ENCODE measurements around the gene CLSTN1.
"Not testable (repeated sequence)": the region's sequence is repeated elsewhere in the genome, so short reads cannot be mapped to it uniquely, and the experiment has no call there.

CLSTN1 gene

DNA sequence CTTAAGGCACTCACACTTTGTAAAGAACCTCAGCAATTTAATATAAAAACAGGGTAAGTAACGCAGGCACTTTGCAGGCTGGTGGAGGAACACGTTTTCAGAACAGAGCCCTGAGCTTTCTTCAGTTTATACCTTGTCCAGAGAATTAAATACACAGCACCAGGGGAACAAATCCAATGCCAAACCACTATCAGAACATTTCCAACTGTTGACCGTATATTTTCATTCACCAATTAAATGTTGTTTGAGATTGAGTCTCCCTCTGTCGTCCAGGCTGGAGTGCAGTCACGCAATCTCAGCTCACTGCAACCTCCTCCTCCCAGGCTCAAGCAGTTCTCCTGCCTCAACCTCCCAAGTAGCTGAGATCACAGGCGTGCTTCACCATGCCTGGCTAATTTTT, 29.7 kb downstream of the CLSTN1 start:
- no peak for DNase-seq

DNA sequence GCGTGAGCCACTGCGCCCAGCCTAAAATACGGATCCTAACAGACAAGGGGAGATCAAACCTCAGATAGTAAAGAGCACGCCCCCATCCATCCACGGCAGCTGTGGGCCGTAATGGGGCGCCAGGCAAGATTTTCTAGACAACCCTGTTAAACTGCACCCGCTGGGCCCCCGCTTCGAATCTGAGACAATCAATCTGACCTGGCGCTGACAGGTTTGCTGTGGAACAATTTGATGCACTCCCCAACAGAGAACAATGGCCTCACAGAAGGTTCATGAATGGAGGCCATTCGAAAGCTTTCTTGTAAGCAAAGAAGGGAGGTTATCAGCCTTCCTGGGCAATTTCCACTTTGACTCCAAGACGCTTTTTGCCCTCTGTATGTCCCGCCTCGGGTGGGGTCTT, 30.5 kb downstream of the CLSTN1 start:
- DNase-seq: no peak

DNA sequence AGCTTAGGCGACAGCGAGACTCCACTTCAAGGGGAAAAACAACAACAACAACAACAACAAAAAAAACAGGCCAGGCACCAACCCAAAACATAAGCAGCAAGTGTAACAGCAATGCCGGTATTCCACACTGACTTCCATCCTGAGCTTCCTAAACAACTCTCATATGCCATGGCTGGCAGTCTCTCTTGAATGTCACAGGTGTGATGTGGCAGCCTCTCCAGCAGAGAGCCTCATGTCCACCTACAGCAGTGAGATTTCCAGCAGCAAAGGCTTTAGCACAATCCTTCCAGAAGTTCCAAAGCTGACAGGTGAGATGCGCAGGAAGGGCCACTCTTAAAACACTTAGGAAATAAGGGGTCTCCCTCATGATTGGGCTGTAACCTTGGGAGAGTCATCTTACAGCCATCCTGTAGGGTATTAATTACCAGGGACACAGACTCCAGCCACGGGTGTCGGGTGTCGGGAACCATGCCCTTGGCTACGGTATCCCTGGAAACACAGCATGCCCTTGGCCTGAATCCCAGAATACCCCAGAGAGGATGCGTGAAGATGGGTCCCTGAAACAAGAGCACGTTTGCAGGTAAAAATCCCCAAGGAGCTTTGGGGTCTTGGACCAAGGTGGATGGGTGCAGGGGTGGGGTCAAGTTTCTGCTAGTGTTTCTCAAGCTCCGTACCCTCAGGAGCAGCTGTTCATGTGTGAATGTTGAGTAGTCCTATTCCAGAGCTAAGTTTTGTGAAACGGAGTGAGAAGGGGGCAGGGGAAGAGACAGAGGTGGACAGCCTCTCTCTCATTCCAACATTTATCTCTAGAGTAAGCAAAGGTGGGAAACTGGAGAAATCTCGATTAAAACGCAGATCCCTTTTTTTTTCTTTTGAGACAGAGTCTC, 31.4 kb downstream of the CLSTN1 start:
- no peak for DNase-seq

DNA sequence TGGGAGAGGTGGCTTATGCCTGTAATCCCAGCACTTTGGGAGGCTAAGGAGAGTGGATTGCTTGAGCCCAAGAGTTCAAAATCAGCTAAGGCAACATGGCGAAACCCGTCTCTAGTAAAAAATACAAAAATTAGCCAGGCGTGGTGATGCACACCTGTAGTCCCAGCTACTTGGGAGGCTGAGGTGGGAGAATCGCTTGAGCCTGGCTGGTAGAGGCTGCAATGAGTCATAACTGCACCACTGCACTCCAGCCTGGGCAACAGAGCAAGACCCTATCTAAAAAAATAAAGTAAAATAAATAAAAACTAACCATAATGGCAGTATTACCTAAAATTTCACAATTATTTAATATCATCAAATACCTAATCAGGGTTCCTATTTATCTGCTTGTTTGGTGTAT, 34.1 kb downstream of the CLSTN1 start:
- DNase-seq: not testable (repeated sequence)

DNA sequence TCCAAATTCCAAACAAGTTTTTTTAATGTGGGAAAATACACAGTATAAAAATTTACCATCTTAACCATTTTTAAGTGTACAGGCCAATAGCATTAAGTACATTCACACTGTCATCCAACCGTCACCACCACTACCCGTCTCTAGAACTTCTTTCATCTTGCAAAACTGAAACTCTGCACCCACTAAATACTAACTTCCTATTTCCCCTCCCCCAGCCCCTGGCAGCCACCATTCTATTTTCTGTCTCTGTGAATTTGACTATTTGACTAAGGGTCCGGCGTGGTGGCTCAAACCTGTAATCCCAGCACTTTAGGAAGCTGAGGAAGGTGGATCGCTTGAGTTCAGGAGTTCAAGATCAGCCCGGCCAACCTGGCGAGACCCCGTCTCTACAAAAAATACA, 36.1 kb downstream of the CLSTN1 start:
- DNase-seq: peak; percentile 47

DNA sequence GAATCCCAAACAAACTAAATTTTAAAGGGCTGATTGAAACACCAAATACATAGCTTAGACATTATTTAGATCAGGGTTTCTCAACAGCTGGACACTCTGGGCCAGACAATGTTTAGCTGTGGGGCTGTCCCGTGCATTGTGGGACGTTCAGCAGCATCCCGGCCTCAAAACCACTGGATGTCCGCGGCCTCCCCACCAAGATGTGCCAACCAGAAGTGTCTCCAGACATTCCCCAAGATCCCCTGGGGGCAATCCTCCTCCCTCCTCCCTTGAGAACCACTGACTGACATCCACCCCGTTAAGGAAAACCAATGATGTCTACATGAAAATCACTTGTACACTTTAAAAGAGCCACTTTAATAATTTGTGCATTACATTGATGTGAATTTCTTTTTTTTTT, 38.4 kb downstream of the CLSTN1 start:
- no peak for DNase-seq

DNA sequence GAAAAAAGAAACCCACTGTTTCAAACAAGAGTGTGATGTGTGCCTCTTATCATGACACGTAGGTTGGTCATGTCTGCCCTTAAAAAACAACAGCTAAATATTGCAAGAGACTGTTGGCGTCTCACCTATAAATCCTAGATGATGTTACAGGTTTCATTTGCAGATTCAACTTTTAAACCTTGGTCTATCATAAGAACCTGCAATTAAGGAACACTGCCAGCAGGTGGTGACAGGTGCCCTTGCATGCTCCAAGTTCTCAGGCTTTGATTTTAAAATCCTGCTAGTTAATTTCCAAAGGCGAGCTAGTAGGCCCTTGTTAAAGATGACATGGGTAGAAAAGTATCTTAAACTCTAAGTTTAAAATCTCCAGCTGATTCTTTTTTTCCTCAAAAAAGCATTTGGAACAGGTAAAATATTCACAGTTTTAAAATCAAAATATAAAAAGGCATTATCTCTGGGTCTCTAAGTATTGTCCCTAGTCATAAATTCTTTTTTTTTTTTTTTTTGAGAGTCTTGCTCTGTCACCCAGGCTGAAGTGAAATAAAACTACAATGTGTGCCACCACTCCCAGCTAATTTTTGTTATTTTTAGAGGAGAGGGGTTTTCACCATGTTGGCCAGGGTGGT, 39.1 kb downstream of the CLSTN1 start:
- peak; percentile 58 for DNase-seq

DNA sequence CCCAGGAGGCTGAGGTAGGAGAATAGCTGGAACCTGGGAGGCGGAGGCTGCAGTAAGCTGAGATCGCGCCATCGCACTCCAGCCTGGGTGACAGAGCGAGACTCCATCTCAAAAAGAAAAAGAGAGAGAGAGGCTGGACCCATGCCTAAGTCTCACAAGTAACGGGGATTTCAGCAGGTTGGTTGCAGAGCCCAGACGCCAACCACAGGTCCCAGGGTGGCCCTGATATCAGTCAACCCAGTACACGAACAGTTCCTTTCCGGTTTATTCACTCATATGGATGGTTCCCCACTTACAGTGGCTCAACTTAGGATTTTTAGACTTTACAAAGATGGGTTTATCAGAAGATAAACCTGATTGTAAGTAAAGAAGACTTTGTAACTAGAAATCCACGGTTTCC, 40.9 kb downstream of the CLSTN1 start:
- no peak for DNase-seq

DNA sequence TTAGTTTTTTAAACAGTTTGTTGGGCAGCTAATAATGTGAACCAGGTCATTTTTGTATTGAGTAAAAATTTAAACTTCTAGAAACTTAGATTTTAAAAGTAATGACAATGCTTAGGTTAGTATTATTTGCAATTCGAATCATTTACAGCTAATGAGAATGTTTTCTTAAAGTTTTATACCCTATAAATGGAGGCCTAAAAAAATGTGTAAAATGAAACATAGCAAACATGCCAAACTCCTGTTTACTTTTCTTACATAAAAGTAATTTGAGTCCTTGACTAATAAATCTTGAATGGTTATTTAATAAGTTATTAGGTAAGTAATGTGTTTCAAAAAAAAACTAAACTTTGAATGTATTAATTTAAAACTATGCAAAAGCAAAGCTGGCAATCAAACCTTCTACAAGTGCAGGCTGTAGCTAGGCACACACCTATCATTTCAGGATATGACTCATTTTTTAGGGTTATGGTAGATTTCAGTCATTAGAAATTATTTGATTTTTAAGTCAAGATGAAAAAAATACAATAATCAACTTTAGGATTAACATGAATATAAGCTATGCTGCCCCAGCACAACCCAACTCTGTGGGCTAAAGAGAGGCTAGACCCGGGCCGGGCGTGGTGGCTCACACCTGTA, 41.5 kb downstream of the CLSTN1 start:
- no peak for DNase-seq

DNA sequence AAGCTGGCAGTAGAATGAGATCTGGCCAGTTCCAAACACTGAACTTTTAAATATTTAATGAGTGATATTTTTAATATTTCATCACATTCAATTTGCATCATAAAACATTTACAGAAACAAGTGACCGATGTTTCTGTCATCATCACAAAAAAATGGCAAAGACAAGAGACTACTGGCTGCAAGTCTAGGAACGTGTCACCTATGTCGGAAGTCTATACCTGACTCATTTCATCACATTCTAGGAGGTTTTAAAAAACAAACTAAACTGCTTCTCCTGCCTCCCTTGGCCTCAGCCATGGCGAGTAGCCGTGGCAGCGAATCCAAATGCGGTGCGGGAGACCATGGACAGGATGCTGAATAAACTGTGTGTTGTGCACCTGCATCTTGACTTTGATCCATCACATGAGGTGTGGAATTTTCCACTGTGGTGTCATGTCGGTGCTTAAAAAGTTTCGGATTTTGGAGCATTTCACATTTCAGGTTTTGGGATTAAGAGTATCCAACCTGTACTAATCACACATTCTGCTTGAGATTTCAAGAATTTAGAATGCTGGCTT, 43.1 kb downstream of the CLSTN1 start:
- no peak for DNase-seq

DNA sequence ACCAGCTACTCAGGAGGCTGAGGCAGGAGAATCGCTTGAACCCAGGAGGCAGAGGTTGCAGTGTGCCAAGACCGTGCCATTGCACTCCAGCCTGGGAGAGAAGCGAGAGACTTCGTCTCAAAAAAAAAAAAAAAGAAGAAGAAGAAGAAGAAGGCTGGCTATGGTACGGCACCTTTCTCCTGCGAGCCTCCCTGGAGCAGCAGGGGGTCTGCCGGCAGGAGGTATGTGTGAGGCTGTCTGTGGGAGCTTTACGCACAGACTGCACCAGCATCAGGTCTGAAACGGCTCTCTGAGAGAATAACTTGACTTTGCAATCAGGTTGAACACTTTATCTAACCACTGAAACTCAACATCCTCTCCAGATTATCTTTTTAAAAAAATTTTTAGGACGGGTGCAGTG, 44.9 kb downstream of the CLSTN1 start:
- DNase-seq: no peak

DNA sequence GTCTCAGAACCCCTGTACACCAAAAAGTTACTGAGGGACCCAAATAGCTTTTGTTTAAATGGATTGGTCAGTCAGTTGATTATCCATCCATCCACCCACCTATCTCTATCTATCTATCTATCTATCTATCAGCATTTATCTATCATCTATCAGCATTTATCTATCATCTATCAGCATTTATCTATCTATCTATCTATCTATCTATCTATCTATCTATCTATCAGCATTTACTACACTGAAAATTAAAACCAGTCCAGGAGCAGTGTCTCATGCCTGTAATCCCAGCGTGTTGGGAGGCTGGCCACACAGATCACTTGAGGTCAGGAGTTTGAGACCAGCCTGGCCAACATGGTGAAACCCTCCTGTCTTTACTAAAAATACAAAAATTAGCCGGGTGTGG, 47.1 kb downstream of the CLSTN1 start:
- no peak for DNase-seq

DNA sequence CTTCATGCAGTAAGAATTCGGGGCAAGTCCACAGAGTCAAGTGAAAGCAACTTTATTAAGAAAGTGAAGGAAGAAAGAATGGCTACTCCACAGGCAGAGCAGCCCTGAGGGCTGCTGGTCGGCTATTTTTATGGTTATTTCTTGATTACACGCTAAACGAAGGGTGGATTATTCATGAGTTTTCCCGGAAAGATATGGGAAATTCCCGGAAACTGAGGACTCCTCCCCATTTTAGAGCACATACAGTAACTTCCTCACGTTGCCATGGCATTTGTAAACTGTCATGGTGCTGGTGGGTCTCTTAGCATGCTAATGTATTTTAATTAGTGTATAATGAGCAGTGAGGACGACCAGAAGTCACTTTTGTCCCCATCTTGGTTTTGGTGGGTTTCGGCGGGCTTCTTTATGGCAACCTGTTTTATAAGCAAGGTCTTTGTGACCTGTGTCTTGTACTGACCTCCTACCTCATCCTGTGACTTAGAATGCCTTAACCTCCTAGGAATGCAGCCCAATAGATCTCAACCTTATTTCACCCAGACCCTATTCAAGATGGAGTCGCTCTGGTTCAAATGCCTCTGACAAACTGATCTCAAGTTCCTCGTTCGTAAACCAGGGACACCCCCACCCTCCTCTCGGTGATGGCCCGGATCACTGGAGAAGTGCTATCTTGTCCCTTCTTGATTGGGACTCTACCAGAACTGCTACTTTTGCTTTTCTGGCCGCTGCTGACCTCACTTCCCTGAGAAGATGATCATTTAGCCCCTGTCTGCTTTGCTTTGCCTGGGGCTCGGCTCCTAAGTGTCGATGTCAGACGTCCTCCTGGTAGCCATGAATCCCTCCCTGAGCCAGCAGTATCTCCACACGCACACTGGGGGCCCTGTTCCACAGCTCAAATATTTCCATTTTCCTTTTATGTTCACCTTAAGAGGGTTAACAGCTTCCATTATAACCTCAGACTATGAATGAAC, 48.8 kb downstream of the CLSTN1 start:
- DNase-seq: no peak

DNA sequence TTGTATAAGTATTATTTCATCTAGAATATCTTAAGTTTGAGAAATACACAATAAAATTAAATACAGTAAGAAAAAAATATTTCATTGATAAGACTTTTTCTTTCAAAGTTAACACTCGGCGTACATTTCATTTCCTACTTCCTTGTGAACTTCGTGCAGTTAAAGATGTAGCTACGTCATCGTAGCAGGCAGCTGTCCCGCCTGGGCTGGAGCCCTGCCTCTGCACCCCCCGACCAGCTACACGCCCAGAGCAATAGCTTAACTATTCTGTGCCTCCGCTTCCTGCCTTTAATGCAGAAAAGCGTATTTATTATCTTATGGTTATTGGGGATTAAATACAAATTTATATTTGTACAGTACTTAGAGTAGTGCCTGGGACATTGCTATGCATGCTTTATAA, 53.5 kb downstream of the CLSTN1 start:
- DNase-seq: no peak

DNA sequence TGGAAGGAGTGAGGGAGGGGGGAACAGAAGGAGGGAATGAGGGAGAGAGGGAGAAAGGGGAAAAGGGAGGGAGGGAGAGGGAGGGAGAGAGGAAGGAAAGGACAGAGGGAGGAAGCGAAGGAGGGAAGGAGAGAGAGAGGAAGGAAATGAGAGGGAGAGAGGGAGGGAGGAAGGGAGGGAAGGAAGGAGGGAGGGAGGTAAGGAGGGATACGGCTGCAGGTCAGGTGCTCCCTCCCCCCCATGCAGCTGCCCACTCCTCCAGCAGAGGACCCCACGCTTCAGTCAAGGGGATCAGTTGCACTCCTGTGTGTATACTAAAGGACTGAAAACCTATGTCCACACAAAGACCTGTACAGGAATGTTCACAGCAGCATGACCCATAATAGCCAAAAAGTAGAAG, 54.8 kb downstream of the CLSTN1 start:
- no peak for DNase-seq

DNA sequence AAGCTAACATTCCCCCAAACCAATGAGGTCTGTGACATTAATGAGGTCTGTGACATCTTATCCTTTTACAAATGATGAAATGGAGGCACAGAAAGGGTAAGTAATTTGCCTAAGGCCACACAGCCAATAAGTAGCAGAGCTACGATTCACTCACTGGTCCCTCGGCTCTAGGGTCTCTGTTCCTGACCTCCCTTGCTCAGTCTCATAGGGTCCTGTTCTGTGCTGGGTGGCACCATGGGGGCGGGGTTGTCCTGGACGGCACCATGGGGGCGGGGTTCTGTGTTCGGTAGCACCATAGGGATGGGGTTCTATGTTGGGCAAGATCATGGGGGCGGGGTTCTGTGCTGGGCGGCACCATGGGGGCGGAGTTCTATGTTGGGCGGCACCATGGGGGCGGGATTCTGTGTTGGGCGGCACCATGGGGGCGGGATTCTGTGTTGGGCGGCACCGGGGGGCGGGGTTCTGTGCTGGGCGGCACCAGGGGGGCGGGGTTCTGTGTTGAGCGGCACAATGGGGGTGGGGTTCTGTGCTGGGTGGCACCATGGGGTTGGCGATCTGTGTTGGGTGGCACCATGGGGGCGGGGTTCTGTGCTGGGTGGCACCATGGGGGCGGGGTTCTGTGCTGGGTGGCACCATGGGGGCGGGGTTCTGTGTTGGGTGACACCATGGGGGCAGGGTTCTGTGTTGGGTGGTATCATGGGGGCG, 55.6 kb downstream of the CLSTN1 start:
- peak; percentile 41 for DNase-seq

DNA sequence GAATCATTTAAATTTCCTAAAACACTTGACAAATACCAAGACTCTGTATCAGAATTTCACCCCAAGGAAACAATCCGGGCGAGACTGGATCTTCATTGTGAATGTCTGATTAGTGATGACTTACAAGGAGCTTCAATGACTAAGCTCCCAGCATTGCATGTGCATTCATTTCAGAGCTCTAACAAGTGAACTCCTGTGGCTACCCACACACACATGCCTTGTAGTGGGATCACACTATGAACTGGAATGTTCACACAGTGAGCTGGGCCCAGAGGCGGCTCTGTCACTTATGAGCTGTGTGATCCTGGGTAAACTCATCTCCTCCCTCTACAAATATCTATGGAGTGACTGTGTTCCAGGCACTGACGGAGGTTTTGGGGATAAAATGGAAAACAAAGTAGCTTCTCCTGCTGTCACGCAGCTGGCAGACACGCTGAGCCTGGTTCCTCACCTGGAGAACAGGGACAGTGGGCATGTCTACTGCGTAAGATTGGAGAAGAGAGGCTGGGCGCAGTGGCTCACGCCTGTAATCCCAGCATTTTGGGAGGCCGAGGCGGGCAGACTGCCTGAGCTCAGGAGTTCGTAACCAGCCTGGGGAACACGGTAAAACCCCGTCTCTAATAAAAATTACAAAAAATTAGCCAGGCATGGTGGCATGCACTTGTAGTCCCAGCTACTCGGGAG, 56.9 kb downstream of the CLSTN1 start:
- DNase-seq: peak; percentile 14

DNA sequence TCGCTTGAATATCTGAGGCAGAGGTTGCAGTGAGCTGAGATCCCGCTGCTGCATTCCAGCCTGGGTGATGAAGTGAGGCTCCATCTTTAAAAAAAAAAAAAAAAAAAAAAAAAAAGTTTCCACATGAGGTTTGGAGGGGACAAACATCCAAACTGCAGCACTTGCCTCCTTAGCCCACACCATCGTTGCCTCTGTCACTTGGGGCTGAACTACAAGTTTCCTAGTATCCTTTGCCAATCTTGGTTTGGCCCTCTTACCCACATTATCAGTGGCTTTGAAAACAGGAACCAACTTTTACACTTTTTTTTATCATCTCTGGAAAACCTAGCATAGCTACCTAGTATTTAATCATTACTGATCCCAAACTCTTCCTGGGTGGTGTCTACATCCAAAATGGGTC, 59.2 kb downstream of the CLSTN1 start:
- no peak for DNase-seq

DNA sequence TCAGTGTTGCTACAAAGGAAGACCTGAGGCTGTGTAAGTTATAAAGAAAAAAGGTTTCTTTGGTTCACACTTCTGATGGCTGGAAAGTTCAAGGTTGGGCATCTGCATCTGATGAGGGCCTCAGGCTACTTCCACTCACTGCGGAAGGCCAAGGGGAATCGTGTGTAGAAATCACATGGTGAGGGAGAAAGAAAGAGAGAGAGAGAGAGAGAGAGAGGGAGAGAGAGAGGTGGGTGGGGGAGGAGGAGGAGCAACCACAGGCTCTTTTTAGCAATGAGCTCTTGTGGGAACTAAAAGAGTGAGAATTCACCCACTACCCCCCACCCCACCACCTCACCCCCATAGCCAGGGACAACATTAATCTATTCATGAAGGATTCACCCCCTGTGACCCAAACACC, 59.9 kb downstream of the CLSTN1 start:
- no peak for DNase-seq

DNA sequence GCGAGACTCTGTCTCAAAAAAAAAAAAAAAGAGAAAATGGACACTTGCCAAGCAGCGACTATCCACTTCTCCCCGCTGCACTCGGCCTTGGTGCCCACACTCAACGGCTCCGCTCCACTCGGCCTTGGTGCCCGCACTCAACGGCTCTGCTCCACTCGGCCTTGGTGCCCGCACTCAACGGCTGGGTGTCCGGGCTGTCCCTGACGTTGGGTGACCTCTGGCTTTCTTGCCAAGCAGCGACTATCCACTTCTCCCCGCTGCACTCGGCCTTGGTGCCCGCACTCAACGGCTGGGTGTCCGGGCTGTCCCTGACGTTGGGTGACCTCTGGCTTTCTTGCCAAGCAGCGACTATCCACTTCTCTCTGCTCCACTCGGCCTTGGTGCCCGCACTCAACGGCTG, 61.3 kb downstream of the CLSTN1 start:
- not testable (repeated sequence) for DNase-seq

DNA sequence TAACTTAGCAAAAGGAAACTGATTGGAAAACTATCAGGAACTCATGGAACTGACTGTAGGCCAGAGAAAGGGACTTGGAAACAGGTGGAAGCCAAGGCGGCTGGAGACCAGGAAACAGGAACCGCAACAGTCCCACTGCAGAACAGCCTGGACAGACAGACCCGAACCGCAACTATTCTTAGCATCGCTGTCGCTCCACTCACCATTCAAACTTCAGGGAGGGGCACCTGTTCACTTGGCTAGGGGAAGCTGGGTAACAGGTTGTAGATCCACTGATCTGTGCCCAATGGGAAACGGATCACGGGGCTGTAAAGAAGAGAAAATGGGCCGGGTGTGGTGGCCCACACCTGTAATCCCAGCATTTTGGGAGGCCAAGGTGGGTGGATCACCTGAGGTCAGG, 61.9 kb downstream of the CLSTN1 start:
- DNase-seq: no peak

All from stimulated activated CD4-positive, alpha-beta T cell treated with anti-CD3 and anti-CD28 coated beads, Interleukin-1b, Interleukin-23, amount 100 ng/mL, for 48 hours (primary cell).